Measurements from ENCODE around the gene MACROD2. TPM values are rescaled to one million over a fixed set of nuclear protein-coding genes. Genes with fewer than 3 reads are reported as not detected.

MACROD2 gene
- 10 to 100 TPM in 1 of 4 donors, 1 to 10 TPM in 3; 2.9 to 11.3 (median 8.0) TPM for total RNA-seq

- TF ChIP-seq CTCF (IDR thresholded peaks at IDR 0.05; ENCODE audit: low read depth): no peak
Observed at GRCh38 chr20:13995086-13995665, at the start of gene MACROD2. Gene MACROD2, plus strand, starts transcription at chr20:13995516.

GRCh38 chr20:13947719-13948118 lies 47.6 kb upstream of the MACROD2 start:
- no peak for TF ChIP-seq CTCF (IDR thresholded peaks at IDR 0.05; ENCODE audit: low read depth)

- TF ChIP-seq CTCF (IDR thresholded peaks at IDR 0.05; ENCODE audit: low read depth): no peak
Observed at GRCh38 chr20:13953227-13953626, 42.1 kb upstream of the MACROD2 start.

- TF ChIP-seq CTCF (IDR thresholded peaks at IDR 0.05; ENCODE audit: low read depth): no peak
Observed at GRCh38 chr20:13960119-13960518, 35.2 kb upstream of the MACROD2 start.

- no peak for TF ChIP-seq CTCF (IDR thresholded peaks at IDR 0.05; ENCODE audit: low read depth)
Observed at GRCh38 chr20:13960525-13960924, 34.8 kb upstream of the MACROD2 start.

GRCh38 chr20:13984211-13984610 lies 11.1 kb upstream of the MACROD2 start:
- no peak for TF ChIP-seq CTCF (IDR thresholded peaks at IDR 0.05; ENCODE audit: low read depth)

- TF ChIP-seq CTCF (IDR thresholded peaks at IDR 0.05; ENCODE audit: low read depth): no peak
Observed at GRCh38 chr20:13990465-13990864, 4.9 kb upstream of the MACROD2 start, which contains the start of gene SEL1L2. Gene SEL1L2, minus strand, starts transcription at chr20:13990614. Its CDS starts 80 bp downstream, at chr20:13990534.

Data from subcutaneous adipose tissue (tissue), 4 donors.